GM18858 (cell line): ENCODE measurements around the gene TYROBP.
"Not testable (repeated sequence)": the region's sequence is repeated elsewhere in the genome, so short reads cannot be mapped to it uniquely, and the experiment has no call there.

Experiments used
- ATAC-seq: cut with Tn5 transposase; IDR thresholded peaks from one replicate; pipeline ENCODE4 v1.9.1; 2021; ENCODE audit not compliant: unreplicated experiment

TYROBP gene

GRCh38 chr19:35908010-35908441, at the start of gene TYROBP:
TSS of gene TYROBP (minus strand) at chr19:35908295. CDS start at chr19:35908228, 67 bp downstream.
- no peak for ATAC-seq

- not testable (repeated sequence) for ATAC-seq
These were observed 49.3 kb upstream of the TYROBP start for GRCh38 chr19:35957411-35957810.

GRCh38 chr19:35955881-35956634, 48.0 kb upstream of the TYROBP start:
- no peak for ATAC-seq

GRCh38 chr19:35949131-35949530, 41.0 kb upstream of the TYROBP start:
- ATAC-seq = no peak

GRCh38 chr19:35946203-35946602, 38.1 kb upstream of the TYROBP start:
- no peak for ATAC-seq

GRCh38 chr19:35945121-35945790, 37.2 kb upstream of the TYROBP start:
- no peak for ATAC-seq

- ATAC-seq = no peak
These were observed 36.5 kb upstream of the TYROBP start for GRCh38 chr19:35944556-35944955.

- no peak for ATAC-seq
These were observed 35.5 kb upstream of the TYROBP start for GRCh38 chr19:35943321-35944301.

- no peak for ATAC-seq
These were observed 34.1 kb upstream of the TYROBP start for GRCh38 chr19:35942235-35942634.

GRCh38 chr19:35940839-35941238, 32.7 kb upstream of the TYROBP start:
- no peak for ATAC-seq

- ATAC-seq = no peak
These were observed 32.1 kb upstream of the TYROBP start for GRCh38 chr19:35940078-35940775.

- no peak for ATAC-seq
These were observed 31.4 kb upstream of the TYROBP start for GRCh38 chr19:35939307-35940077.

- ATAC-seq = no peak
These were observed 30.5 kb upstream of the TYROBP start for GRCh38 chr19:35938282-35939224.

- no peak for ATAC-seq
These were observed 29.5 kb upstream of the TYROBP start for GRCh38 chr19:35937345-35938281.

GRCh38 chr19:35936738-35937268, 28.7 kb upstream of the TYROBP start:
- no peak for ATAC-seq

- ATAC-seq = no peak
These were observed 28.0 kb upstream of the TYROBP start, which contains the start of gene LRFN3 for GRCh38 chr19:35935911-35936737. TSS of gene LRFN3 (plus strand) at chr19:35936374. CDS start at chr19:35939426, 3,052 bp downstream.
